NCI-H187 (cell line): ENCODE data around the gene ECPAS.

ENCODE experiments used
- DNase-seq, 2 experiments: peaks; one replicate each; lab custom pipeline; 2025; lab: John Stamatoyannopoulos, UW

The ECPAS gene

DNA sequence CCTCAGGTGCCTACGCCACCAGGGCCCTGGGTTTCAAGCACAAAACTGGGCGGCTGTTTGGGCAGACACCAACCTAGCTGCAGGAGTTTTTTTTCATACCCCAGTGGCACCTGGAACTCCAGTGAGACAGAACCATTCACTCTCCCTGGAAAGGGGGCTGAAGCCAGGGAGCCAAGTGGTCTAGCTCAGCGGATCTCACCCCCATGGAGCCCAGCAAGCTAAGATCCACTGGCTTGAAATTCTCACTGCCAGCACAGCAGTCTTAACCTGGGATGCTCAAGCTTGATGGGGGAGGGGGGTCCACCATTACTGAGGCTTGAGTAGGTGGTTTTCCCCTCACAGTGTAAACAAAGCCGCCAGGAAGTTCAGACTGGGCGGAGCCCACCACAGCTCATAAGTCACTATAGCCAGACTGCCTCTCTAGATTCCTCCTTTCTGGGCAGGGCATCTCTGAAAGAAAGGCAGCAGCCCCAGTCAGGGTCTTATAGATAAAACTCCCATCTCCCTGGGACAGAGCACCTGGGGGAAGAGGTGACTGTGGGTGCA, 149.8 kb downstream of the ECPAS start:
- peak in 1 of 2 experiments; percentile 0 for DNase-seq

GRCh38 chr9:111330124-111330523, 154.1 kb downstream of the ECPAS start, which contains the start of gene OR2K2:
OR2K2 (minus strand) TSS chr9:111330224; CDS start chr9:111328433, 1,791 bp downstream.
- no peak for DNase-seq

- no peak for DNase-seq
Observed at GRCh38 chr9:111320631-111321030, 163.6 kb downstream of the ECPAS start.

DNA sequence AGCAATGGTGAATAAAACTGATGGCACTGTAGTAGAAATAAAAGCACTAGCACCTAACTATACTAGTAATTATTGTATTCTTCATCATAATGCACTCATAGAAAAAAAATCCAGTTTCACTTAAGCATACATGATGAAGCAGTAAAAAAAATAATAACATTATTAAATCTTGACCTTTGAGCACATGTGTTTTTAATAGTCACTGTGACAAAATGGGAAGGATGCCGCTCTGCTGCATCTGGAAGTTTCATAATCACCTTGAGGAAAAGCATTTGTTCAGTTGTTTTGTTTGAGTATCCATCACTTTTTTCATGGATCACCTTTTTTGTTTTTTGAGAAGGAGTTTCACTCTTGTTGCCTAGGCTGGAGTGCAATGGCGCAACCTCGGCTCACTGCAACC, 167.4 kb downstream of the ECPAS start:
- DNase-seq, result no peak
